Lung (tissue), 12 donors: ENCODE results near the gene PRKCH. TPM values are rescaled to one million over a fixed set of nuclear protein-coding genes. Genes with fewer than 3 reads are reported as not detected.
A peak's percentile ranks its signal among the peaks of the same experiment; 100 is the strongest.

ENCODE experiments used
- ATAC-seq: fragments of 200-7000 bp; cut with Tn5 transposase; one replicate; pipeline ENCODE4 v1.9.1; 2020; ENCODE audit warnings: moderate number of reproducible peaks; ENCODE audit not compliant: insufficient read depth, low FRiP score
- DNase-seq, 3 donors: peaks; one replicate each; pipeline ENCODE4 v3.0.0-alpha.2; 2013 to 2017
- H3K27ac ChIP-seq, 2 donors: one replicate each; pipeline ENCODE4 v1.5.1; 2013; ENCODE audit warnings: mild to moderate bottlenecking in 2 of 2, moderate library complexity in 2 of 2, control low read depth in 1 of 2, inconsistent platforms in 1 of 2, low read depth in 1 of 2, low read length in 1 of 2
- H3K27me3 ChIP-seq, 3 donors: one replicate each; pipeline ENCODE4 v1.5.1; 2013; ENCODE audit warnings: low read length in 2 of 3; ENCODE audit not compliant: control insufficient read depth in 3 of 3, insufficient read depth in 3 of 3
- H3K36me3 ChIP-seq, 4 donors: one replicate each; pipeline ENCODE4 v1.5.1; 2013; ENCODE audit warnings: low read length in 4 of 4, mild to moderate bottlenecking in 1 of 4, moderate library complexity in 1 of 4; ENCODE audit not compliant: control insufficient read depth in 4 of 4, insufficient read depth in 4 of 4
- H3K4me1 ChIP-seq, 5 donors: one replicate each; pipeline ENCODE4 v1.5.1; 2013; ENCODE audit warnings: low read length in 5 of 5, mild to moderate bottlenecking in 2 of 5, moderate library complexity in 1 of 5; ENCODE audit not compliant: control insufficient read depth in 5 of 5, insufficient read depth in 5 of 5
- H3K4me3 ChIP-seq: one replicate; pipeline ENCODE4 v1.5.1; 2013; ENCODE audit warnings: mild to moderate bottlenecking, control low read depth, moderate library complexity
- H3K9ac ChIP-seq, 2 donors: one replicate each; pipeline ENCODE4 v1.5.1; 2013; ENCODE audit warnings: low read length in 2 of 2, control low read depth in 1 of 2; ENCODE audit not compliant: insufficient read depth in 1 of 2
- H3K9me3 ChIP-seq, 4 donors: one replicate each; pipeline ENCODE4 v1.5.1; 2013; ENCODE audit warnings: low read length in 3 of 4, mild to moderate bottlenecking in 1 of 4, moderate library complexity in 1 of 4; ENCODE audit not compliant: control insufficient read depth in 4 of 4, insufficient read depth in 3 of 4
- WGBS, 2 donors: extraction: QIAGEN DNeasy Blood & Tissue Kit; methylation state at CpG; one replicate each; pipeline ENCODE4 v1.1.7; 2013; 5-methylcytosine and 5-hydroxymethylcytosine counted together
- polyA plus RNA-seq, 2 donors: library from polyadenylated mRNA; stranded (reverse); fragments of 200-250 nt; gene quantifications; one replicate each; pipeline ENCODE4 v1.2.1, GENCODE V29; 2013
- total RNA-seq, 2 donors: library from RNA; depleted of rRNA in 1 of 2; stranded (reverse); fragments of >200 nt in 1 of 2; gene quantifications; one replicate each; pipeline ENCODE4 v1.2.1, GENCODE V29; 2014 to 2021
- TF ChIP-seq, protein P1 (sequence below): IDR thresholded peaks from 2 replicates; pipeline ENCODE4 v1.5.1; 2012; ENCODE audit warnings: mild to moderate bottlenecking; ENCODE audit errors: control extremely low read depth, extremely low read depth
- donor health status: control.
- donor health status: control.
- donor health status: Bipolar disorder and iron deficiency.
- donor health status: healthy.
- donor health status: DM: yes; HTN: yes; CAD: no.

Gene PRKCH
- total and polyA plus RNA-seq, 4 donors: 12.9 to 126 (median 51.4) TPM

GRCh38 chr14:61279082-61279481 is 42.3 kb upstream of the PRKCH start:
- Histone ChIP-seq H3K4me3 (no peak overlapping the region), H3K27me3 (peaks cover 0 to 55% (median 36%) of the 10 kb centered on the region in 3 donors), H3K36me3 (no peaks in the 10 kb centered on the region), H3K9me3 (peaks cover 0 to 9% (median 0%) of the 10 kb centered on the region in 4 donors), H3K4me1 (peaks cover 0 to 14% (median 5%) of the 10 kb centered on the region in 5 donors), H3K27ac (peak overlapping the region in 1 of 2 donors; percentile 69), H3K9ac (no peak overlapping the region)
- DNase-seq (no peak), ATAC-seq (no peak)
- 61 to 80% methylated on average over 5 of the region's 5 CpGs for WGBS, 2 donors
- TF ChIP-seq, protein P1, sequence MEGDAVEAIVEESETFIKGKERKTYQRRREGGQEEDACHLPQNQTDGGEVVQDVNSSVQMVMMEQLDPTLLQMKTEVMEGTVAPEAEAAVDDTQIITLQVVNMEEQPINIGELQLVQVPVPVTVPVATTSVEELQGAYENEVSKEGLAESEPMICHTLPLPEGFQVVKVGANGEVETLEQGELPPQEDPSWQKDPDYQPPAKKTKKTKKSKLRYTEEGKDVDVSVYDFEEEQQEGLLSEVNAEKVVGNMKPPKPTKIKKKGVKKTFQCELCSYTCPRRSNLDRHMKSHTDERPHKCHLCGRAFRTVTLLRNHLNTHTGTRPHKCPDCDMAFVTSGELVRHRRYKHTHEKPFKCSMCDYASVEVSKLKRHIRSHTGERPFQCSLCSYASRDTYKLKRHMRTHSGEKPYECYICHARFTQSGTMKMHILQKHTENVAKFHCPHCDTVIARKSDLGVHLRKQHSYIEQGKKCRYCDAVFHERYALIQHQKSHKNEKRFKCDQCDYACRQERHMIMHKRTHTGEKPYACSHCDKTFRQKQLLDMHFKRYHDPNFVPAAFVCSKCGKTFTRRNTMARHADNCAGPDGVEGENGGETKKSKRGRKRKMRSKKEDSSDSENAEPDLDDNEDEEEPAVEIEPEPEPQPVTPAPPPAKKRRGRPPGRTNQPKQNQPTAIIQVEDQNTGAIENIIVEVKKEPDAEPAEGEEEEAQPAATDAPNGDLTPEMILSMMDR: no peak

GRCh38 chr14:61280092-61280525 is 41.3 kb upstream of the PRKCH start:
- H3K27me3 ChIP-seq: peaks cover 0 to 52% (median 36%) of the 10 kb centered on the region in 3 donors
- no peaks in the 10 kb centered on the region for H3K36me3 ChIP-seq
- peaks cover 0 to 9% (median 0%) of the 10 kb centered on the region in 4 donors for H3K9me3 ChIP-seq
- H3K4me1 ChIP-seq: peaks cover 0 to 14% (median 5%) of the 10 kb centered on the region in 5 donors
- peak overlapping the region in 1 of 2 donors; percentile 97 for H3K27ac ChIP-seq
- WGBS, 2 donors: 9 to 11% methylated on average over 41 to 47 of the region's 47 CpGs
- peak overlapping the region; percentile 49 to 61 for H3K9ac ChIP-seq
- peak; percentile 0 for ATAC-seq
- H3K4me3 ChIP-seq: peak overlapping the region; percentile 77
- TF ChIP-seq, protein P1: no peak
- peak; percentile 16 to 32 (median 18) for DNase-seq

DNA sequence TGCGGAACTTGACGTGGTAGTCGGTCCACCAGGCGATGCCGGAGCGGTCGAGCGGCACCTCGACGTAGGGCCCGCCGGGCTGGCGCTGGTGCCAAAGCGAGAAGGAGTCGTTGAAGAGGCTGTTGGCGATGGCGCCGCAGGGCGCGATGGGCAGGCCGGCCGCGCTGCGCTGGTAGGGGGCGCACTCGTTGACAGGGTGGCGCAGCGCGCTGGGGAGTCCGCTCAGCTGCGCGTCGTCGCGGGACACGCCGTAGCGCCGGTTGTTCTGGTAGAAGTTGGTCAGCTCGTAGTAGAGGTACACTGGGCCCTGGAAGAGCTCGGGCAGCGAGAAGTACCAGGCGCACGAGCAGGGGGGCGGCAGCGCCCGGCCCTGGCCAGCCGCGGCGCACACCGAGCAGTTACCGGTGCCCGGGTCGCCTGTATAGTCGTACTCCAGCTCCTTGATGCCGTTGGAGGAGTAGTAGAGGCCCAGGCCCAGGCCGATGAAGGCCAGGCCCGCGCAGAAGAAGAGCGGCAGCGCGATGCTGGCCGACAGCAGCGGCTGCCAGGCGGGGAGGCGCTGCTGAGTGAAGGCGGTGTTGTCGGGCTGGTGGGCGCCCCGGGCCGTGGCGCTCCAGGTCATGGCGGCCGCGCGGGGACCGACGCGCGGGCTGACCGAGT is 40.7 kb upstream of the PRKCH start:
- TF ChIP-seq, protein P1: peak; percentile 8
- Histone ChIP-seq H3K27ac (peak overlapping the region in 1 of 2 donors; percentile 97), H3K9me3 (peaks cover 0 to 9% (median 0%) of the 10 kb centered on the region in 4 donors), H3K36me3 (no peaks in the 10 kb centered on the region), H3K27me3 (peaks cover 0 to 48% (median 33%) of the 10 kb centered on the region in 3 donors), H3K9ac (peak overlapping the region; percentile 49 to 61), H3K4me1 (peaks cover 0 to 14% (median 6%) of the 10 kb centered on the region in 5 donors), H3K4me3 (peak overlapping the region; percentile 77)
- 0 to 1% methylated on average over 75 to 81 of the region's 81 CpGs for WGBS, 2 donors
- peak; percentile 69 for ATAC-seq
- DNase-seq: peak; percentile 57 to 78 (median 70)
